GM12878 (cell line): ENCODE data around the gene HERPUD1.

Experiments
- CEBPZ ChIP-seq: fragments of 150-350 bp; IDR thresholded peaks from 2 replicates; pipeline ENCODE4 v1.6.1; 2016; ENCODE audit warnings: low read depth, low read length
- CTCF ChIP-seq, 3 experiments: IDR thresholded peaks in 2 of 3; conservative IDR thresholded peaks in 1 of 3; 2 replicates each; pipeline ENCODE4 v1.5.1; 2011; ENCODE audit warnings: low read depth in 3 of 3, low read length in 3 of 3, mild to moderate bottlenecking in 3 of 3, control low read depth in 2 of 3, moderate library complexity in 2 of 3, inconsistent platforms in 1 of 3, mixed read lengths in 1 of 3; ENCODE audit not compliant: control insufficient read depth in 2 of 3, insufficient read depth in 1 of 3; ENCODE audit errors: extremely low read depth in 1 of 3
- POLR2A ChIP-seq: IDR thresholded peaks from 2 replicates; pipeline ENCODE4 v1.6.1; 2011; ENCODE audit warnings: low read depth, mild to moderate bottlenecking, low read length
- POLR2AphosphoS5 ChIP-seq: IDR thresholded peaks from 2 replicates; pipeline ENCODE4 v1.6.1; 2011; ENCODE audit warnings: mild to moderate bottlenecking, low read length, inconsistent platforms
- TF ChIP-seq, protein P1 (sequence below): fragments of 450-650 bp; IDR thresholded peaks from 2 replicates; pipeline ENCODE4 v1.6.1; 2017; ENCODE audit warnings: borderline replicate concordance

- TF ChIP-seq POLR2AphosphoS5 (no peak), POLR2A (no peak), CEBPZ (no peak), CTCF (IDR thresholded peaks at IDR 0.05 in 2 of 3, conservative IDR thresholded peaks at IDR 0.05 in 1 of 3; ENCODE audit: control insufficient read depth in 2 of 3, extremely low read depth in 1 of 3, insufficient read depth in 1 of 3, low read depth in 3 of 3, low read length in 3 of 3) (no peak)
- TF ChIP-seq, protein P1, sequence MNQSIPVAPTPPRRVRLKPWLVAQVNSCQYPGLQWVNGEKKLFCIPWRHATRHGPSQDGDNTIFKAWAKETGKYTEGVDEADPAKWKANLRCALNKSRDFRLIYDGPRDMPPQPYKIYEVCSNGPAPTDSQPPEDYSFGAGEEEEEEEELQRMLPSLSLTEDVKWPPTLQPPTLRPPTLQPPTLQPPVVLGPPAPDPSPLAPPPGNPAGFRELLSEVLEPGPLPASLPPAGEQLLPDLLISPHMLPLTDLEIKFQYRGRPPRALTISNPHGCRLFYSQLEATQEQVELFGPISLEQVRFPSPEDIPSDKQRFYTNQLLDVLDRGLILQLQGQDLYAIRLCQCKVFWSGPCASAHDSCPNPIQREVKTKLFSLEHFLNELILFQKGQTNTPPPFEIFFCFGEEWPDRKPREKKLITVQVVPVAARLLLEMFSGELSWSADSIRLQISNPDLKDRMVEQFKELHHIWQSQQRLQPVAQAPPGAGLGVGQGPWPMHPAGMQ: no peak
These were observed 62.4 kb downstream of the HERPUD1 start for GRCh38 chr16:56994311-56994710.
